Astrocyte (in vitro differentiated cells and primary cell): Measurements from ENCODE around the gene TM9SF4. TPM values are rescaled to one million over a fixed set of nuclear protein-coding genes. Genes with fewer than 3 reads are reported as not detected.

Experiments
- DNase-seq: peaks from one replicate; pipeline ENCODE4 v3.0.0-alpha.2; 2010; ENCODE audit warnings: low read depth
- FAIRE-seq: peaks from 2 replicates; lab custom pipeline; 2011; peaks lifted over from hg19 to GRCh38; lab: Jason Lieb, UNC
- H2AFZ ChIP-seq: 2 replicates; pipeline ENCODE4 v1.6.0; 2012; ENCODE audit warnings: low read depth, low read length, inconsistent platforms
- H3K27ac ChIP-seq: 2 replicates; pipeline ENCODE4 v1.5.1; 2011; ENCODE audit warnings: low read depth, low read length, inconsistent platforms
- H3K27me3 ChIP-seq: 2 replicates; pipeline ENCODE4 v1.6.0; 2011; ENCODE audit warnings: low read length, inconsistent platforms; ENCODE audit not compliant: insufficient read depth
- H3K36me3 ChIP-seq: 2 replicates; pipeline ENCODE4 v1.5.1; 2011; ENCODE audit warnings: low read length, inconsistent platforms; ENCODE audit not compliant: insufficient read depth
- H3K4me1 ChIP-seq: 2 replicates; pipeline ENCODE4 v1.5.1; 2011; ENCODE audit warnings: low read length, inconsistent platforms; ENCODE audit not compliant: insufficient read depth
- H3K4me2 ChIP-seq: 2 replicates; pipeline ENCODE4 v1.6.0; 2012; ENCODE audit warnings: low read length, inconsistent platforms
- H3K4me3 ChIP-seq: 2 replicates; pipeline ENCODE4 v1.5.1; 2011; ENCODE audit warnings: low read depth, mild to moderate bottlenecking, low read length, inconsistent platforms; ENCODE audit not compliant: insufficient read depth
- H3K79me2 ChIP-seq: 2 replicates; pipeline ENCODE4 v1.6.0; 2012; ENCODE audit warnings: mild to moderate bottlenecking, low read length, inconsistent platforms; ENCODE audit not compliant: insufficient read depth
- H3K9ac ChIP-seq: 2 replicates; pipeline ENCODE4 v1.6.0; 2012; ENCODE audit warnings: mild to moderate bottlenecking, low read length, inconsistent platforms
- H3K9me3 ChIP-seq: 2 replicates; pipeline ENCODE4 v1.5.1; 2012; ENCODE audit warnings: low read depth, mild to moderate bottlenecking, low read length, inconsistent platforms; ENCODE audit not compliant: insufficient read depth
- H4K20me1 ChIP-seq: 2 replicates; pipeline ENCODE4 v1.6.0; 2012; ENCODE audit warnings: low read length, inconsistent platforms; ENCODE audit not compliant: insufficient read depth
- H3K27ac Mint-ChIP-seq: one replicate; pipeline ENCODE4 v1.8.0; 2021; ENCODE audit warnings: mild to moderate bottlenecking, mixed read lengths; ENCODE audit not compliant: unreplicated experiment
- H3K27me3 Mint-ChIP-seq: one replicate; pipeline ENCODE4 v1.8.0; 2021; ENCODE audit warnings: low read depth, mixed read lengths; ENCODE audit not compliant: unreplicated experiment
- H3K36me3 Mint-ChIP-seq: one replicate; pipeline ENCODE4 v1.8.0; 2021; ENCODE audit warnings: low read depth, mixed read lengths; ENCODE audit not compliant: unreplicated experiment
- H3K4me1 Mint-ChIP-seq: one replicate; pipeline ENCODE4 v1.8.0; 2021; ENCODE audit warnings: low read depth, mixed read lengths; ENCODE audit not compliant: unreplicated experiment
- H3K4me3 Mint-ChIP-seq: one replicate; pipeline ENCODE4 v1.8.0; 2021; ENCODE audit warnings: mild to moderate bottlenecking, moderate library complexity, mixed read lengths; ENCODE audit not compliant: unreplicated experiment
- H3K9me3 Mint-ChIP-seq: one replicate; pipeline ENCODE4 v1.8.0; 2021; ENCODE audit warnings: mild to moderate bottlenecking, mixed read lengths; ENCODE audit not compliant: unreplicated experiment
- CTCF ChIP-seq: IDR thresholded peaks from 2 replicates; pipeline ENCODE4 v1.5.1; 2011; ENCODE audit warnings: low read depth, mild to moderate bottlenecking, inconsistent platforms, low read length, moderate library complexity; ENCODE audit not compliant: insufficient read depth
- EZH2 ChIP-seq: IDR thresholded peaks from 2 replicates; pipeline ENCODE4 v1.6.1; 2012; ENCODE audit warnings: mild to moderate bottlenecking, low read length, inconsistent platforms; ENCODE audit not compliant: insufficient read depth
- total RNA-seq: library from RNA; stranded (reverse); gene quantifications from 2 replicates; pipeline ENCODE4 v1.2.1, GENCODE V29; 2021

Gene TM9SF4
- total RNA-seq, 1 donor from 2014 or later: 64.0 TPM

GRCh38 chr20:32206760-32207625 lies 97.5 kb downstream of the TM9SF4 start:
- H3K36me3 Mint-ChIP-seq: peaks cover 9% of the 10 kb centered on the region
- Histone ChIP-seq H3K9ac (peak overlapping the region; percentile 99), H3K27me3 (no peaks in the 10 kb centered on the region), H3K4me2 (peak overlapping the region; percentile 95), H3K79me2 (peaks cover 95% of the 10 kb centered on the region), H3K9me3 (no peaks in the 10 kb centered on the region), H3K27ac (peak overlapping the region; percentile 79), H3K4me3 (peak overlapping the region; percentile 97), H4K20me1 (peaks cover 68% of the 10 kb centered on the region), H3K4me1 (peaks cover 26% of the 10 kb centered on the region), H3K36me3 (peaks cover 11% of the 10 kb centered on the region), H2AFZ (peak overlapping the region; percentile 65)
- TF ChIP-seq CTCF: no peak
- TF ChIP-seq EZH2: no peak
- H3K9me3 Mint-ChIP-seq: peaks cover 2% of the 10 kb centered on the region
- no peak for DNase-seq
- H3K27me3 Mint-ChIP-seq: no peaks in the 10 kb centered on the region
- FAIRE-seq: no peak
- H3K4me1 Mint-ChIP-seq: peaks cover 62% of the 10 kb centered on the region
- peak overlapping the region; percentile 71 for H3K27ac Mint-ChIP-seq
- H3K4me3 Mint-ChIP-seq: peak overlapping the region; percentile 96

- peak within 1 kb of the TSS; percentile 95 for H3K4me2 ChIP-seq
- Mint-ChIP-seq H3K27ac (peak within 1 kb of the TSS; percentile 89), H3K4me1 (peaks cover 56% of the 10 kb centered on the region), H3K27me3 (no peaks in the 10 kb centered on the region), H3K36me3 (peaks cover 11% of the 10 kb centered on the region), H3K9me3 (peaks cover 2% of the 10 kb centered on the region), H3K4me3 (peak within 1 kb of the TSS; percentile 96)
- peak within 1 kb of the TSS; percentile 97 for H3K4me3 ChIP-seq
- peak within 1 kb of the TSS; percentile 96 for H2AFZ ChIP-seq
- FAIRE-seq (no peak), DNase-seq (peak; percentile 61)
- H3K27me3 ChIP-seq: no peaks in the 10 kb centered on the region
- H3K27ac ChIP-seq: peak within 1 kb of the TSS; percentile 79
- peaks cover 26% of the 10 kb centered on the region for H3K4me1 ChIP-seq
- no peaks in the 10 kb centered on the region for H3K9me3 ChIP-seq
- H3K79me2 ChIP-seq: peaks cover 89% of the 10 kb centered on the region
- no peak for TF ChIP-seq CTCF
- no peak for TF ChIP-seq EZH2
- H4K20me1 ChIP-seq: peaks cover 59% of the 10 kb centered on the region
- H3K36me3 ChIP-seq: peaks cover 14% of the 10 kb centered on the region
- H3K9ac ChIP-seq: peak within 1 kb of the TSS; percentile 99
Measured at GRCh38 chr20:32207626-32208498, 98.3 kb downstream of the TM9SF4 start, which contains the start of the genes PLAGL2 and POFUT1. Gene PLAGL2 (minus strand): TSS chr20:32207743. CDS start chr20:32202178, 5,565 bp downstream. Gene POFUT1 (plus strand): TSS chr20:32207880. CDS start chr20:32207942, 62 bp downstream.
